Activated CD4-positive, alpha-beta T cell treated with anti-CD3 and anti-CD28 coated beads, Interleukin-2, amount 10 ng/mL, durations not matched to agents 7 days and 5 days (primary cell): ENCODE results near the gene ETFA. TPM values are rescaled to one million over a fixed set of nuclear protein-coding genes. Genes with fewer than 3 reads are reported as not detected.
"Not testable (repeated sequence)": the region's sequence is repeated elsewhere in the genome, so short reads cannot be mapped to it uniquely, and the experiment has no call there.

Experiments used
- CTCF ChIA-PET: fragments of 350-600 bp; sonication (Branson Sonifier 250); formaldehyde crosslinking; loops from one replicate; lab custom pipeline; 2021; ENCODE audit warnings: antibody characterized with exemption; lab: Charles Lee
- POLR2A ChIA-PET: fragments of 350-600 bp; sonication (Branson Sonifier 250); formaldehyde crosslinking; loops from one replicate; lab custom pipeline; 2021; ENCODE audit warnings: antibody characterized with exemption; lab: Charles Lee
- DNase-seq: peaks from one replicate; pipeline ENCODE4 v3.0.0-alpha.2; 2020
- H3K27ac Mint-ChIP-seq: one replicate; pipeline ENCODE4 v1.8.0; 2021; ENCODE audit warnings: mild to moderate bottlenecking, moderate library complexity, mixed read lengths
- H3K27me3 Mint-ChIP-seq: one replicate; pipeline ENCODE4 v1.8.0; 2021; ENCODE audit warnings: mixed read lengths
- H3K36me3 Mint-ChIP-seq: one replicate; pipeline ENCODE4 v1.8.0; 2021; ENCODE audit warnings: low read depth, mixed read lengths
- H3K4me1 Mint-ChIP-seq: one replicate; pipeline ENCODE4 v1.8.0; 2021; ENCODE audit warnings: mixed read lengths
- H3K4me3 Mint-ChIP-seq: one replicate; pipeline ENCODE4 v1.8.0; 2021; ENCODE audit warnings: mild to moderate bottlenecking, moderate library complexity, mixed read lengths
- H3K9me3 Mint-ChIP-seq: one replicate; pipeline ENCODE4 v1.8.0; 2021; ENCODE audit warnings: mixed read lengths
- total RNA-seq, 2 experiments: library from RNA; stranded (reverse); gene quantifications; one replicate each; pipeline ENCODE4 v1.2.3, GENCODE V29; 2021

Gene ETFA
- total RNA-seq, 2 experiments from 2014 or later: 81.6 to 82.9 TPM

DNA sequence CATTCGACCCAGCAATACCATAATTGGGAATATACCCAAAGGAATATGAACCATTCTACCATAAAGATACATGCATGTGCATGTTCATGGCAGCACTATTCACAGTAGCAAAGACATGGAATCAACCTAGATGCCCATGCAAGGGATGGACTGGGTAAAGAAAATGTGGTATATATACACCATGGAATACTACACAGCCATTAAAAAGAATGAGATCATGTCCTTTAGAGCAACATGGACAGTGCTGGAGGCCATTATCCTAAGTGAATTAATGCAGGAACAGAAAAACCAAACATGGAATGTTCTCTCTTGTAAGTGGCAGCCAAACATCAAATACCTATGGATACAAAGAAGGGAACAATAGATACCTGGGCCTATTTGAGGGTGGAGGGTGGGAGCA is 7.4 kb downstream of the ETFA start:
- CTCF ChIA-PET: no interaction called here
- Mint-ChIP-seq H3K27ac (no peak overlapping the region), H3K27me3 (no peaks in the 10 kb centered on the region), H3K4me1 (peaks cover 8% of the 10 kb centered on the region), H3K4me3 (no peak overlapping the region), H3K36me3 (peaks cover 8% of the 10 kb centered on the region), H3K9me3 (no peaks in the 10 kb centered on the region)
- no peak for DNase-seq
- POLR2A ChIA-PET: no interaction called here

GRCh38 chr15:76299786-76300185 is 11.5 kb downstream of the ETFA start:
- no peaks in the 10 kb centered on the region for H3K4me1 Mint-ChIP-seq
- H3K36me3 Mint-ChIP-seq: peaks cover 3% of the 10 kb centered on the region
- no peak for DNase-seq
- CTCF ChIA-PET: no interaction called here
- H3K9me3 Mint-ChIP-seq: no peaks in the 10 kb centered on the region
- no peak overlapping the region for H3K27ac Mint-ChIP-seq
- no peaks in the 10 kb centered on the region for H3K27me3 Mint-ChIP-seq
- POLR2A ChIA-PET: no interaction called here
- no peak overlapping the region for H3K4me3 Mint-ChIP-seq

GRCh38 chr15:76298986-76299385 is 12.3 kb downstream of the ETFA start:
- Mint-ChIP-seq H3K27me3 (no peaks in the 10 kb centered on the region), H3K27ac (no peak overlapping the region), H3K4me3 (no peak overlapping the region), H3K36me3 (peaks cover 4% of the 10 kb centered on the region), H3K9me3 (no peaks in the 10 kb centered on the region), H3K4me1 (peaks cover under 1% of the 10 kb centered on the region)
- DNase-seq: no peak
- ChIA-PET CTCF (interaction anchor here (1.3 kb wide), 1 partner anchor 221 kb away, joined by 5 read pairs; no protein-coding TSS in a partner anchor), POLR2A (no interaction called here)

DNA sequence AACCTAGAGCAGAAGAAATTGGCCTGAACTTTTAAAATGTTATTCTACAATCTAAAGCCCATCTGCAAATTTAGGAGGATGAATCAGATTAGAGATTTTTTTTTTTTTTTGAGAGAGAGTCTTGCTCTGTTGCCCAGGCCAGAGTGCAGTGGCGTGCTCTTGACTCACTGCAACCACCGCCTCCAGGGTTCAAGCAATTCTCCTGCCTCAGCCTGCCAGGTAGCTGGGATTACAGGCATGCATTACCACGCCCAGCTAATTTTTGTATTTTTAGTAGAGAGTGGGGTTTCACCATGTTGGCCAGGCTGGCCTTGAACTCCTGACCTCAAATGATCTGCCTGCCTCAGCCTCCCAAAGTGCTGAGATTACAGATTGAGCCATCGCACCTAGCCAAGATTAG is 13.3 kb downstream of the ETFA start:
- H3K9me3 Mint-ChIP-seq, H3K36me3 Mint-ChIP-seq, H3K4me3 Mint-ChIP-seq, POLR2A ChIA-PET, H3K4me1 Mint-ChIP-seq, H3K27ac Mint-ChIP-seq, H3K27me3 Mint-ChIP-seq, DNase-seq: not testable (repeated sequence)
- CTCF ChIA-PET: interaction anchor here (1.3 kb wide), 1 partner anchor 220 kb away, joined by 5 read pairs; no protein-coding TSS in a partner anchor

DNA sequence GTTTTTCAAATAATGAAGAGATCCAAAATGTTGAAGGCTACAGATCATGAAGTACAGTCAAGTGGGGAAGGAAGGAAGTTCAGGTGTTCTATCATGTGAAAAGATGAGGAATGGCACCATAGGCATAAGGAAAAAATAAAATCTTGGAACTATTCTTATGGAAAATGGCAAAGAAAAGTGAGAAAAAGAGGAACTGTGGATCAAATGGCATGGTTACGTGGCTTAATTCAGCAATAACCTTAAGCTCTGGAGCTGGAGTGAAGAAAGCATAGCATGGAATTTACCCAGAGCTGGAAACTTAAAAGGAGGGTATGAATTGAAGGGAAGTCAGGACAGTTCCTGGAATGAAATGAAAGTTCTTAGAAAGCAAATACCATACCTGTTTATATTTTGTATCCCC is 14.4 kb downstream of the ETFA start:
- ChIA-PET CTCF (interaction anchor here (1.0 kb wide), 1 partner anchor 36 kb away, joined by 3 read pairs; no protein-coding TSS in a partner anchor), POLR2A (no interaction called here)

GRCh38 chr15:76294463-76294862 is 16.8 kb downstream of the ETFA start:
- POLR2A ChIA-PET, H3K27ac Mint-ChIP-seq, H3K27me3 Mint-ChIP-seq, DNase-seq, H3K4me3 Mint-ChIP-seq, H3K9me3 Mint-ChIP-seq: not testable (repeated sequence)
- CTCF ChIA-PET: interaction anchor here (1.1 kb wide), 1 partner anchor 17 kb away, joined by 3 read pairs; no protein-coding TSS in a partner anchor
- H3K4me1 Mint-ChIP-seq: peaks cover 10% of the 10 kb centered on the region
- peaks cover 16% of the 10 kb centered on the region for H3K36me3 Mint-ChIP-seq

More for the DNA sequence above, 14.4 kb downstream of the ETFA start:
- Mint-ChIP-seq H3K27ac (no peak overlapping the region), H3K27me3 (no peaks in the 10 kb centered on the region), H3K4me1 (peaks cover 8% of the 10 kb centered on the region), H3K9me3 (no peaks in the 10 kb centered on the region), H3K36me3 (peaks cover 7% of the 10 kb centered on the region), H3K4me3 (no peak overlapping the region)
- DNase-seq: no peak

DNA sequence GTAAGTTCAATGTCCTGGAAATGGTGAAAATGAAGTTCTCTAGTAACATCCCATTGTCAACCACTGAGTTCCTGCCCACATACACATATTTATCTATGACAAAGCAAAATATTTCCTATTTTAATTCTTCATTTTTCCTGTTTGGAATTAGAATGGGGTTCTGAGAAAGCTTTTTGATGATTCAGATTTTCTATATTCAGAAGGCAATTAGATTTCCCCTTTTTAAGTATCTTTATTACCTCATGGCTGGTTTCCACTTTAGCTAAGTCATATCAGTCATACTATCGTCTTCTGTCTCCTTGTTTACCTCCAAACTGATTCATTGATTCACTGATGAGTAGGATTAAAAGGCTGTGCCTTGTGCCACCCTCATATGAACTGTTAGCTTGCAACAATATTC is 17.9 kb downstream of the ETFA start:
- no peak overlapping the region for H3K4me3 Mint-ChIP-seq
- peaks cover 10% of the 10 kb centered on the region for H3K4me1 Mint-ChIP-seq
- no peak overlapping the region for H3K27ac Mint-ChIP-seq
- CTCF ChIA-PET: no interaction called here
- H3K9me3 Mint-ChIP-seq: no peaks in the 10 kb centered on the region
- peaks cover 16% of the 10 kb centered on the region for H3K36me3 Mint-ChIP-seq
- POLR2A ChIA-PET: no interaction called here
- H3K27me3 Mint-ChIP-seq: no peaks in the 10 kb centered on the region
- DNase-seq: no peak

DNA sequence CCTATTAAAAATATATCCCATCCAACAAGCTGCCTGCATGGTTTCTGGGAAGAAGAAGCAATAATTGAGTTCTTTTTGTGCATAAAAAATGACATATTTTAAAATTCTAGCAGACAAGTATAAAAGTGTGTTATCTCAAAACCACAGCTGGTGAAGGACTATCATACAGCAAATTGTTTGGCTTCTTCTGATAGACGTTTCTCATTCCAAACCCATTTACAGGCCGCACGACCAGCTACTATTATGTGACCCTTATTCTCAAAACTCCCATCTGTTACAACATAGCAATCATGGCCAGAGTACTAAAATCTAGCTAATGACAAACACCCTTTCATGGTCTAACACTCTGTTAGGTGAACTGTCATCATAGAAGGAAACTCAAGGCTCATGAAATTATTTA is 21.7 kb downstream of the ETFA start:
- ChIA-PET CTCF (interaction anchor here (0.6 kb wide), 1 partner anchor 95 kb away, joined by 3 read pairs; no protein-coding TSS in a partner anchor), POLR2A (no interaction called here)
- Mint-ChIP-seq H3K36me3 (peaks cover 20% of the 10 kb centered on the region), H3K4me1 (peaks cover 29% of the 10 kb centered on the region), H3K27me3 (no peaks in the 10 kb centered on the region), H3K9me3 (no peaks in the 10 kb centered on the region), H3K27ac (no peak overlapping the region), H3K4me3 (no peak overlapping the region)
- DNase-seq: no peak

DNA sequence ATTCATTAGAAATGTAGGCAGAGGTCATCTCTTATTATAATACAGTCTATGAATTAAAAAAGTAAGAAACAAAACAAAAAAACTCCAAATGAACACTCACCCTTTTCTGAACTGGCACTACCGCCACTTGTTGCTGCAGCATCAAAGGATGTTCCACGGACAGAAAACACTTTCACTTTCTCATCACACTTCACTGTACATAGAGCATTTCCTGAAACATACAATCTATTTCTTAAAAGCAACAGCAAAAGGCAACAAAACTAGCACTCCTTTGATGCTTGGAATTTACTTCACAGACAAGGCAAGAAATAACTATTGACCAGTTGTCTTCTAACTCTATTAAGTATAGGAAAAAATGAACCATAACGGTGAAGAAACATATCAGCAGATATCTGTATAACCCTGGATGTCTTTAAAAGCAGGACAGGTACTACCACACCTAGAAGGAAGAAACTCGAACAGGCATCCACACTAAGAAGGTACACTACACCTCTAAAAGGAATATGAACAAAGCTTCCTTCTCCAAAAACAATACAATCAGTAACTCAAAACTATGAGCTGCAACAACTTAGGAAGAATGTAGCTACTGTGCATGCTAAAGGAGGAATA is 24.9 kb downstream of the ETFA start:
- ChIA-PET CTCF (no interaction called here), POLR2A (no interaction called here)
- peak overlapping the region; percentile 58 for H3K4me3 Mint-ChIP-seq
- no peaks in the 10 kb centered on the region for H3K9me3 Mint-ChIP-seq
- peaks cover 25% of the 10 kb centered on the region for H3K4me1 Mint-ChIP-seq
- peak; percentile 62 for DNase-seq
- no peaks in the 10 kb centered on the region for H3K27me3 Mint-ChIP-seq
- H3K27ac Mint-ChIP-seq: peak overlapping the region; percentile 89
- peaks cover 28% of the 10 kb centered on the region for H3K36me3 Mint-ChIP-seq

DNA sequence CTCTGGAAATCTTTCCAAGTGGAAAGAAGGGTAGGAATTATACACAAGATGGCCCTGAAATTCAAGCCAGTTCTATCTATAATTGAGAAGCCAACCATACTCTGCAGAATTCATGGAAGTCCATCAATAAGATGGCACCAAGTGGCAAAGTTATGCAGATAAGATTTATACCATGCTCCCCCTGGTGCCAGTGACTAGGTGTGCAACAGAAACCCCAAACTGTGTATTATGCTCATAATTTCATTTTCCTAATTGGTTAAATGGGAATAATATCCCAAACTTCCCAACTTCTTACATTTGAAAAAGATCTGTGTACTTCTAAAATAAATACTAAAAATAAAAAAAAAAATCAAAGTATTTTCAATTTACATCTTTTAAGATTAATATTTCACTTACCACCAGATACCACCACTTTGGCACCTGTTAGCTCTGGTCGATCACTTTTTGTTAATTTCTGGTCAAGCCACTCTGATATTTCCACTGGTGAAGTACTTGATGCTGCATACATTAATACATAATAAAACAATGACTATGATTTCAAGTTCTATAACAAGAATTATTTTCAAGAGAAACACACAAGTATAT is 25.9 kb downstream of the ETFA start:
- H3K36me3 Mint-ChIP-seq: peaks cover 26% of the 10 kb centered on the region
- no peaks in the 10 kb centered on the region for H3K27me3 Mint-ChIP-seq
- H3K4me3 Mint-ChIP-seq: no peak overlapping the region
- ChIA-PET POLR2A (interaction anchor here (0.6 kb wide), 1 partner anchor 18 kb away, joined by 3 read pairs; no protein-coding TSS in a partner anchor), CTCF (interaction anchor here (0.9 to 1.0 kb wide), 2 partner anchors 26 to 49 kb away, joined by 3 to 5 read pairs; partner anchors contain the start of gene ETFA)
- DNase-seq: peak; percentile 9
- H3K27ac Mint-ChIP-seq: no peak overlapping the region
- H3K4me1 Mint-ChIP-seq: peaks cover 25% of the 10 kb centered on the region
- no peaks in the 10 kb centered on the region for H3K9me3 Mint-ChIP-seq

GRCh38 chr15:76282465-76282864 is 28.8 kb downstream of the ETFA start:
- Mint-ChIP-seq H3K27ac (no peak overlapping the region), H3K4me1 (peaks cover 24% of the 10 kb centered on the region), H3K4me3 (no peak overlapping the region), H3K36me3 (peaks cover 46% of the 10 kb centered on the region), H3K9me3 (no peaks in the 10 kb centered on the region), H3K27me3 (no peaks in the 10 kb centered on the region)
- DNase-seq: no peak
- CTCF ChIA-PET: no interaction called here
- POLR2A ChIA-PET: no interaction called here

GRCh38 chr15:76278651-76279050 is 32.6 kb downstream of the ETFA start:
- no peaks in the 10 kb centered on the region for H3K9me3 Mint-ChIP-seq
- peaks cover 7% of the 10 kb centered on the region for H3K4me1 Mint-ChIP-seq
- H3K36me3 Mint-ChIP-seq: peaks cover 50% of the 10 kb centered on the region
- POLR2A ChIA-PET: no interaction called here
- no peak overlapping the region for H3K27ac Mint-ChIP-seq
- DNase-seq: no peak
- H3K4me3 Mint-ChIP-seq: no peak overlapping the region
- CTCF ChIA-PET: interaction anchor here (0.6 to 0.9 kb wide), 2 partner anchors 17 to 31 kb away, joined by 4 read pairs; no protein-coding TSS in a partner anchor
- no peaks in the 10 kb centered on the region for H3K27me3 Mint-ChIP-seq

DNA sequence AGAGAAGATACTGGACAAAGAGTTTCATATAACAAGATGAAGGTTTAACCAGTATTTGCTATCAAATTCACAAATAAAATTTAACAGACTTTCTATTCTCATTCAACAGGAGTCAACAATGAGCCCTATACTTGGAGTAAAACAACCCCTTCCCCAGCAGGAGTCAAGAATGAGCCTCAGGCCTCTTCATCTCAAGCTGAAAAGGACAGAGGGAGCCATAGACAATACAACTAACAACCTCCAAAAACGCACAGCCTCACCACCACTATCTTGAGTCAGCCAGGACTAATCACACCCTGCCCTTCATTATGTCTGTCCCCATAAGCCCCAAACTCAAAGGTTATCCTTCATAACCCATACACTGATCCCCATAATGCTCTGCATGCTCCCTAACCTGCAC is 36.4 kb downstream of the ETFA start:
- H3K27me3 Mint-ChIP-seq: no peaks in the 10 kb centered on the region
- ChIA-PET CTCF (no interaction called here), POLR2A (no interaction called here)
- H3K4me3 Mint-ChIP-seq: no peak overlapping the region
- DNase-seq: no peak
- H3K27ac Mint-ChIP-seq: no peak overlapping the region
- peaks cover 3% of the 10 kb centered on the region for H3K9me3 Mint-ChIP-seq
- H3K4me1 Mint-ChIP-seq: no peaks in the 10 kb centered on the region
- H3K36me3 Mint-ChIP-seq: peaks cover 52% of the 10 kb centered on the region
